GM19372 (cell line): ENCODE measurements around the gene GNAS-AS1.
"Not testable (repeated sequence)": the region's sequence is repeated elsewhere in the genome, so short reads cannot be mapped to it uniquely, and the experiment has no call there.

Experiments
- ATAC-seq: cut with Tn5 transposase; IDR thresholded peaks from one replicate; pipeline ENCODE4 v1.9.1; 2021; ENCODE audit warnings: mild to moderate bottlenecking, low read depth, moderate library complexity; ENCODE audit not compliant: unreplicated experiment

The GNAS-AS1 gene

GRCh38 chr20:58838174-58838573 is 12.5 kb downstream of the GNAS-AS1 start:
- ATAC-seq = no peak

DNA sequence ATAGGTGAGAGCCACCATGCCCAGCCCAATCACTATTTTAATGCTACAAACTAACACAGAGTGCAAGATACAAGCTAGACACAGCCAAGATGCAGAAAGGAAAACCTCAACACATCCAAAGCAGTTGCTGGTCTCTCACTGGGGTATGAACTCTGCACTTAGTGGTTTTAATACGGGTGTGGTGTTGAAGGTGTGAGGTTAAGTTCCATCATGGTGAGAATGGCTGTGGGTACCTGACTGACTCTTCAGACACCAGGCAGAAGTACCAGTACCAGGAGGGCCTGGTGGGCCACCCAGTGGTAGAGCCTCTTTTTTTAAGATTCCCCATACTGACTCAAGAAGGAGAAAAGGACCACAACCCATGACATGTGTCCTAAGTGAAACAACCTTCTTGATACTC is 13.0 kb downstream of the GNAS-AS1 start:
- no peak for ATAC-seq

DNA sequence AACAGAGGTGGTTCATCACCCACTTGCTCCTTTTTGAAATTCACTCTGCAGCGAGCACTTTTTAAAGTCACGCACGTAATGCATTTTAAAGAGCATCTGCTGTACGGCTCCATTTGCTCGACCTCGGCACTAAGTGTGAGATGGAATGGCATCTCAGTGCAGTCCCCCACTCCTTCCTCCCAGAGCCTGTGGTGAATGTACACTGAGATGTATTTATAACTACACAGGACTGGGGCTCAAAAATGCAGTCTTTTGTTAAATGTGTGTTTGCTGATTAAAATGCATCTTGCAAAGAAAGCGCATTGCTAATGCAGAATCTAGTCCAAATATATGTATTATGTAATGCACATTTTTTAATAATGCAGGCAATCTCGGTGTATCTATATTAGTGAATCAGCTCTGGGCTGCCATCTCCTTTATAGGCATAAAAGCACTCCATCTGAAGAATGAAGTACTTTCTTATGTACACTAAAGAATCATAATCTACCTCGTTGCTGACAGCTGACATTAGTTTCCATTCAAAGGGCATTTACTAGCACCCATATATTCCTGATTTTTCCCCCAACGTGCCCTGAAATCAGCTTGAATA is 14.0 kb downstream of the GNAS-AS1 start:
- no peak for ATAC-seq

- no peak for ATAC-seq
Measured at GRCh38 chr20:58835231-58835630, 15.5 kb downstream of the GNAS-AS1 start.

- ATAC-seq = no peak
Measured at GRCh38 chr20:58833921-58834320, 16.8 kb downstream of the GNAS-AS1 start.

DNA sequence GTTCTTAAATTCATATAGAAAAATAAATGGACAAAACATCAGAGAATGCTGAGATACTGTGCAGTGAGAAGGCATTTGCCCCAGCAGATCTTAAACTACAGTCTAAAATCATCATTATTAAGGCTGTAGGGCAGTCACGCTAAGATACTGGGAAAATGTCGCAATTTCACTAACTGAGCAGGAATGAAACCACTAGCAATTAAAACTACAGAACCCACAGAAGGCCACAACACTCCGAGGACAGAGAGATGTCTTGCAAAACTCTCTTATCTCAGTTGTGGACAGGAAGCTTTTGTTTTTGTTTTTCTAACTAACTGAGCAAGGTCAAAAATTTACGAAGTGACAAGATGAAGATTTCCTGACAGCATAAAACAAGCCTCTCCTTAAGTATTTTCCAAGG is 18.2 kb downstream of the GNAS-AS1 start:
- ATAC-seq = no peak

GRCh38 chr20:58829531-58829941 is 21.2 kb downstream of the GNAS-AS1 start:
- no peak for ATAC-seq

- not testable (repeated sequence) for ATAC-seq
Measured at GRCh38 chr20:58828804-58829203, 21.9 kb downstream of the GNAS-AS1 start.

DNA sequence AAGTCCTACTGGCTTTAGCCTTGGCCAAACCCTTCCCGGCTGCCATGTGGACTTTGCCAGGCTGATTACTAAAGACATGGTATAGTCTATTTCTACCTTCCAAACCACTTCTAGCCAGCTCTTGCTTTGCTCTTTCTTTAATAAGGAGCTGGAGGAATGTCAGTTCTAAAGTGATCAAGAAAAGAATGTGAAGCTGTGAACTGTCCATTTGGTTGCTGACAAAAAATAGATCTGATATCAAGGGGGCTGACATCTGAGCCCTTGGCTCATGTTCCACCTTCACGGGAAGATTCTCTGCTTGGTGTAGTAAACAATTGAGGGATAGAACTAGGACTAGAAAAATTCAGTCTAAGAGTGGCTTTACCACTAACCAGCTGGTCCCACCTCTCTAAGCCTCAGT is 22.6 kb downstream of the GNAS-AS1 start:
- no peak for ATAC-seq

DNA sequence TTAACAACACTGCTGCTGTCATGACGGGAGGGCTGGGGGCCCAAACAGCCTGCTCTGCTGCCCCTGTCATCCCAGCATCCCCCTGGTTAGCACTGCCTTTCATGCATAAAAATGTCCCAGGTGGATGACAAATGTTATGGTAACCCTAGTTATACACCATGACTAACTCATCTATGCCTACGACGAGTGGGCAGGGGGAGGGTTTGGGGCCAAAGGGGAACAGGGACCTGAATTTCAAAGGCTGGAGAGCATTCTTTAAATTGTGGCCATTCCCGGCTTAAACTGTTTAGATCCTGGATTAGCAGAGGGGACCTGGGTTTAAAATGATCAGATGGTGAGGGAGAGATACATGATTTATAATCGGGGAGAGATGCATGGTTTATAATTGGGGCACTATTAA is 24.4 kb downstream of the GNAS-AS1 start:
- ATAC-seq = no peak

DNA sequence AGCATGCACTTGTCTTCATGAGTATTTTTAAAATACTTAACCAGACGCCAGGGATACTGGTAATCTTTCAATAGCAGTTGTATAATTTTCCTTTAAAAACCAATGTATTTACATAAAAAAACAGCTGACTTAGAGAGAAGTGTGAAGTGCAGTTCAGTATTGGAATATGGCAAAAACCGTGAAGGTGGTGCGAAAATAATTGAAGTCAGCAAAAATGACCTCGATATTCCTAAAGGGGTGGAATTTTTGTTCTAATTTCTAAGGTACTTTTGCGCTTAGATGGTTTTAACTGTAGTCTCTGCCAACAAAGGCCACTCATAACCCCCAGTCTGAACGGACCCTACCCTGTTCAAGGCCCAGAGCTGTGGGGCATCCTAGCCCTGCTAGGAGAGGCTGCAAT is 25.3 kb downstream of the GNAS-AS1 start:
- no peak for ATAC-seq

DNA sequence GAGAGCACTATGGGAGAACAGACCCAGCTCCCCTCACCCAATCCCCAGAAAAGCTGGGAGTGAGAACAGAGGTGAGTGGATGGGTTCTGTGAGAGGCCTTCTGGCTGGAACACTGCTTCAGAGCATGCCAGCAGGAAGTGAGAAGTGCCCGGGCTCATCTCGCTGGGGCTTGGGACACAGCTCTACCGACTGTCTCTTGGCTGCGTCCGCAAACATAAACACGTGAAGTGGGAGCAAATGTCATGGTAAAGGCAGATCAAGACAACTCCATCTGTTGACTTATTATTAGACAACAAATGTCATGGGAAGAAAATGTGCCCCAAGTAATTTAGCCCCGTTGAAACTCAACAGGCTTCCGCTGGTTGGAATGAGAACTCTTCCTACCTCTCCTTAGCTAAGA is 25.9 kb downstream of the GNAS-AS1 start:
- ATAC-seq = no peak

- ATAC-seq = no peak
Measured at GRCh38 chr20:58822748-58823730, 27.7 kb downstream of the GNAS-AS1 start.

DNA sequence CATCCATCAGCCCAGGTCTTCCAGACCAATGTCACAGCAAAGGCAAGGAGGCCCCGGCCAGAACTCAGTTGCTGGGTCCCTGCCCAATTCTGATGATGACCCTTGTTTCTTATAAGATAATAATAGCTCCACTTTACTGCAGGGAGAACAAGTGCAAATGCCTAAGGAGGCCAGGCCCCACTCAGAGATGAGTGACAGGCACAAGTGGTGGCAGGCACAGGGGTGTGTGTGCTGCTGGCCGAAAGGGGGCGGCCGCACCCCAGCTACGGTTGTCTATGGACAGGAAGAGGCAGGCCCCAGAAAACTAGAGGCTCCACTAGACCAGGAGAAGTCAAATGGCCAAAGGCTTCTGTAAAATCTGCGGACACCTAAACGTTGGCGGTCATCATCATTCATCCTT is 28.6 kb downstream of the GNAS-AS1 start:
- no peak for ATAC-seq

DNA sequence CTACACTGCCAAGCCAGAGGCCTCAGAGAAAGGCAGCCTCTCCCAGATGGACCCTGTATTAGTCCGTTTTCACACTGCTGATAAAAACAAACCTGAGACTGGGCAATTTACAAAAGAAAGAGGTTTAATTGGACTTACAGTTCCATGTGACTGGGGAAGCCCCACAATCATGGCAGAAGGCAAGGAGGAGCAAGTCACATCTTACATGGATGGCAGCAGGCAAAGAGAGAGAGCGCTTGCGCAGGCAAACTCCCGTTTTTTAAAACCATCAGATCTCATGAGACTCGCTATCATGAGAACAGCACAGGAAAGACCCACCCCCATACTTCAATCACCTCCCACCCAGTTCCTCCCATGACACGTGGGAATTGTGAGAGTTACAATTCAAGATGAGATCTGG is 30.2 kb downstream of the GNAS-AS1 start:
- not testable (repeated sequence) for ATAC-seq

DNA sequence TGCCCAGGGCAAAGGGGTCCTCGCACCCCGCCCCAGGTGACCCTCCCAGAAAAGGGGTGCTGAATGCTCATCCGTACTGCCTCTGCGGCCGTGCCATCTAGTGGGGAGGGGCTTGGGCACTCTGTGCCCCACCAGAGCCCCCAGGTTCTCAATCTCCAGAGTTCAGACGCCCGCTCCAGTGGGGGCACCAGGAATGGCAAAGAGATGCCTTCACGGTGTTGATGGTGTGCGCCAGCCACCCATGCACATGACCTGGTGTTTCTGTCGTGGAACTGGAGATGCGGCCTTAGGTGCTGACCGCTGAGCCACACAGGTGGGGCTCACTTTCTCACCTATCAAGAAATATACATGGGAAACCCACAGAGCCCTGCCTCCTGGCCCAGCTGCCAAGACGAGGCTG is 30.8 kb downstream of the GNAS-AS1 start:
- no peak for ATAC-seq

DNA sequence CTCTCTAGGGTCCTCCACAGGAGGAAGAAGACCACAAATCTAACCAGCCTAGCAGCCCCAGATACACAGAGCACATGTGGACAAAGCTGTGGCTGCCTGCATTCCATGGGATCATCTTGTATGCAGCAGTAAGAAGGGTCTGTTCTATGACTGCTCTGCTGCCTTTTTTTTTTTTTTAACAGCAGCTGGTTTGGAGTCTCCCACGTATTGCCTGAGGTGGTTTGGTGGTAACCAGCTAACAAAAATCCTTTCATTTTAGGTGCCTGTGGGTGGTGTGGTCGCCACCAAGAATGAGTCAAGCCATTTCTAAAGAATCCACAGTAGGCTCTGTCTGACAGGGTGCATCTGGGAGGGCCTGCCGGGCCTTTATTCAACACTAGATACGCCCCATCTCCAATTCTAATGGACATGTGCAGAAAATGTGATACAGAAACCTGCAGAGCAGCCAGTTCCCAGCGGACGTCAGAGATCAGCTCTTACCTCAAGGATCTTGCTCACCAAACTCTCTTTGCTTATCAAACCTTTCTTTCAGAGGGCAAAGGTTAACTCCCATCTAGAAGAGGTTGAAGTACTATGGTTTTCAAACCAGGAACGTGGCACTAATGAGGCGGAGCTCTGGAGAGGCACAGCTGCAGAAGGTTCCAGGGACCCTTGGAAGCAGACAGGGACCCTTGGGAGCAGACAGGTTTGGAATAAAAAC is 32.0 kb downstream of the GNAS-AS1 start:
- ATAC-seq = no peak

DNA sequence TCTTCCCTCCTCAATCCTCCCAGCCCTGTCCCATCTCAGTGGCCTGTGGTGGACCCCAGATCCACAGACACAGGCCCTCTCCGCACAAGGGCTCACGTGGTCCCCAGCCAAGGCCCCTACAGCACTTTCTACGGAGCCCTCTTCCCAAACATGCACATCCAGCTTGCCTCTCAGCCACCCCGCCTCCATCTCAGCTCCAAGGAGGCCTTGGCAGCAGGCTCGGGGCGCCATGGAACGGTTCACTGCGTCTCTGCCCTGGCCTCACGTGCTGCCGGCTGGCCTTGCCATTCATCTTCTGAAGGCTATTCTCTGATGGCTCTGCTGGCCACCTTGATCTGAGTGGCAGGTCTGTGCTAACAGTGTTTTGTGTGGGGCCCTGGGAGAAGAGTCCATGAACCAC is 33.0 kb downstream of the GNAS-AS1 start:
- no peak for ATAC-seq

GRCh38 chr20:58816957-58817651 is 33.6 kb downstream of the GNAS-AS1 start:
- ATAC-seq = no peak

- ATAC-seq = no peak
Measured at GRCh38 chr20:58816051-58816450, 34.7 kb downstream of the GNAS-AS1 start.

GRCh38 chr20:58815448-58815847 is 35.3 kb downstream of the GNAS-AS1 start:
- no peak for ATAC-seq
